ENCODE measurements around the gene NCOR2. TPM values are rescaled to one million over a fixed set of nuclear protein-coding genes. Genes with fewer than 3 reads are reported as not detected.

Gene NCOR2
- total RNA-seq, 2 donors from 2014 or later, result 137 to 148 TPM

DNA sequence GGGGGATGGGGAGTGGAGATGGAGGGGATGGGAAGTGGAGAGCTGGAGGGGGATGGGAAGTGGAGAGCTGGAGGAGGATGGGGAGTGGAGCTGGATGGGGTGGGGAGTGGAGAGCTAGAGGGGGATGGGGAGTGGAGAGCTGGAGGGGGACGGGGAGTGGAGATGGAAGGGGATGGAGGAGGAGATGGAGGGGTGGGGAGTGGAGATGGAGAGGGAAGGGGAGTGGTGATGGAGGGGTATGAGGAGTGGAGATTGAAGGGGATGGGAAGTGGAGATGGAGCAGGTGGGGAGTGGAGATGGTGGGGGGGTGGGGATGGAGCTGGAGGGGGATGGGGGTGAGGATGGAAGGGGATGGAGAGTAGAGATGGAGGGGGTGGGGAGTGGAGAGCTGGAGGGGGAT, 26.1 kb downstream of the NCOR2 start:
- Histone ChIP-seq H3K9ac (ENCODE audit: low read depth in 2 of 2, low read length in 2 of 2) (no peak overlapping the region), H3K27ac (no peak overlapping the region), H3K36me3 (no peaks in the 10 kb centered on the region), H3K4me1 (peaks cover 22% of the 10 kb centered on the region), H3K9me3 (no peaks in the 10 kb centered on the region), H3K4me3 (no peak overlapping the region), H3K27me3 (no peaks in the 10 kb centered on the region)
- no peak for DNase-seq
- TF ChIP-seq, protein P1, sequence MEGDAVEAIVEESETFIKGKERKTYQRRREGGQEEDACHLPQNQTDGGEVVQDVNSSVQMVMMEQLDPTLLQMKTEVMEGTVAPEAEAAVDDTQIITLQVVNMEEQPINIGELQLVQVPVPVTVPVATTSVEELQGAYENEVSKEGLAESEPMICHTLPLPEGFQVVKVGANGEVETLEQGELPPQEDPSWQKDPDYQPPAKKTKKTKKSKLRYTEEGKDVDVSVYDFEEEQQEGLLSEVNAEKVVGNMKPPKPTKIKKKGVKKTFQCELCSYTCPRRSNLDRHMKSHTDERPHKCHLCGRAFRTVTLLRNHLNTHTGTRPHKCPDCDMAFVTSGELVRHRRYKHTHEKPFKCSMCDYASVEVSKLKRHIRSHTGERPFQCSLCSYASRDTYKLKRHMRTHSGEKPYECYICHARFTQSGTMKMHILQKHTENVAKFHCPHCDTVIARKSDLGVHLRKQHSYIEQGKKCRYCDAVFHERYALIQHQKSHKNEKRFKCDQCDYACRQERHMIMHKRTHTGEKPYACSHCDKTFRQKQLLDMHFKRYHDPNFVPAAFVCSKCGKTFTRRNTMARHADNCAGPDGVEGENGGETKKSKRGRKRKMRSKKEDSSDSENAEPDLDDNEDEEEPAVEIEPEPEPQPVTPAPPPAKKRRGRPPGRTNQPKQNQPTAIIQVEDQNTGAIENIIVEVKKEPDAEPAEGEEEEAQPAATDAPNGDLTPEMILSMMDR (IDR thresholded peaks at IDR 0.05), result no peak
- intact Hi-C loops (cut with DNase I), result no loop called here

DNA sequence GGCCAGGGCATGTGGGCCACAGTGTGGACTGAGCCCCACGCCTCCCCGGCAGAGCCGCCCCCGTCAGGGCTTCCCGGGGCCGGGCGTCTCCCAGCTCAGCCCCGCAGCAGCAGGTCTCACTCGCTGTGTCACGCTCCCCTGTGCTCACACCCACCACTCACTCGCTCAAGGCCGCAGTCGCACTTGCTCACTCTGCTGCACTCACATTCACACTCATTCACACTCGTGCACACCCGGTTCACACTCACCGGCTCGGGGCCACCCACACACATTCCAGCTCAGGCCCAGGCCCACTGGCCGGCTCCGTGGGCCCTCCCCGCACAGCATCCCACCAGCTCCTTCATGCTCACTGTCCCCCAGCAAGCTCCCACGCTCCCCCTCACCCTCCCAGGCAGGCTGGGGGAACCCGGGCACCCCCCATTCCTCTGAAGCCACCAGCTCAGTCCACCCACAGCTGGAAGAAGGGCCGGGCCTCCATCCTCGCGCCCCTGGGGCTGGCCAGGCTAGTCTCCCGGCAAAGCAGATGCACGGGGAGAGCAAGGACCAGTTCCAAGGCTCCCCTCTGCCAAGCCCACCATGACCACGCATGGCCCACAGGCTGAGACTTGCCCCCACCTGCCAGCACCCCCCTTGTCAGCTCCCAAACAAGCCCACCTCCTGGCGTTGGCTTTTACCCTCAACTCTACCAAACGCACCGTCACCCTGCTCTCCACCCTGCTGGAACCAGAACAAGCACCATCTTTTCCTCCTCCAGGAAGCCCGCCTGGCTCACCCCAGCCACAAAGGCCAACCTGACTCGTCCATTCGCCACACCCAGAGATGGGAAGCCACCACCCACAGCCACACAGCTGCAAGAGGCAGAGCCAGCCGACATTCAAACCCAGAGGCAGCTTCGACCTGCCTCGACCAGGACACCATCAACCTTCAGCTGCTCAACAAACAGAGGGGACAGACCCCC, 28.0 kb downstream of the NCOR2 start:
- no peak for DNase-seq
- Histone ChIP-seq H3K9ac (ENCODE audit: low read depth in 2 of 2, low read length in 2 of 2) (no peak overlapping the region), H3K27me3 (no peaks in the 10 kb centered on the region), H3K9me3 (no peaks in the 10 kb centered on the region), H3K27ac (no peak overlapping the region), H3K4me3 (no peak overlapping the region), H3K4me1 (peaks cover 22% of the 10 kb centered on the region), H3K36me3 (no peaks in the 10 kb centered on the region)
- intact Hi-C loops (cut with DNase I), result no loop called here
- TF ChIP-seq, protein P1 (IDR thresholded peaks at IDR 0.05), result no peak

DNA sequence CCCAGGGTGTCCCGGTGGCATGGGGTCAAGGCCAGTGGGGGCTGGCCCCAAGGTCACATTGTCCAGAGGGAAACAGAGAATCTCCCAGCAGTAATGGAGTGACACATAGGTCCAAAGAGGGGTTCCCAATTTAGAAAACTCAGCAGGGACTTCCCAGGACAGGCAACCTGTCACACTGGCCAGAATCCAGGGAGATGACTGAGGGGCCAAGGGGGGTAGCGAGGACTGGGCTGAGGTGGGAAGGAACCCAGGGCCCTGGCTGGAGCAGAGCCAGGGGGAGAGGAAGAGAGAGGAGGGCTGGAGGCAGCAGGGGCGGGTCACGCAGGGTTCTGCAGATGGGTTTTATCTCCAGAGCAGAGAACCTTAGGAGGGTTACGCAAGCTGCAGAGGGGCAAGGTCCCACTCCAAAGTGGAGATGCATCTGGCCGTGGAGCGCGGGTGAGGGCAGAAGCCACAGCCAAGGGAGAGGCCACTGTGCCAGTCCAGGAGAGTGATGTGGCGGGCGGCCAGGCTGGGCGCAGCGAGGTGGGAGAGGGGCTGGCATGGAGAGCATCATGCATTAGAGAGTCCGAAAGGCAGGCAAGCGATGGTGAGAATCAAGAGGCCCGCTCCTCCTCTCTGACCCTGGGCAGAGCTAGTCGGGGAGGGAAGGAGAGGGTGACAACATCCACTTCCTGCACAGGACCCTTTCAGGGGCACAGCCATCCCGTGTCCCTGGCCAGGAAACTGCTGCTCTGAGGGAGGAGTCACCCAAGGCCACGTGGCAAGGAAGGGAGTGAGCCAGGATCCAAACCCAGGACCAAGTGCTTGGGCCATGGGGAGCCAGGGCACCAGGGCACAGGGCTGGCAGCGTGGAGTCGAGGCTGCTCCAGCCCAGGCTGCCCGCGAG, 29.0 kb downstream of the NCOR2 start:
- Histone ChIP-seq H3K36me3 (no peaks in the 10 kb centered on the region), H3K4me3 (no peak overlapping the region), H3K27ac (no peak overlapping the region), H3K9me3 (no peaks in the 10 kb centered on the region), H3K9ac (ENCODE audit: low read depth in 2 of 2, low read length in 2 of 2) (no peak overlapping the region), H3K4me1 (peaks cover 13% of the 10 kb centered on the region), H3K27me3 (no peaks in the 10 kb centered on the region)
- no peak for DNase-seq
- intact Hi-C loops (cut with DNase I), result no loop called here
- TF ChIP-seq, protein P1 (IDR thresholded peaks at IDR 0.05), result no peak

DNA sequence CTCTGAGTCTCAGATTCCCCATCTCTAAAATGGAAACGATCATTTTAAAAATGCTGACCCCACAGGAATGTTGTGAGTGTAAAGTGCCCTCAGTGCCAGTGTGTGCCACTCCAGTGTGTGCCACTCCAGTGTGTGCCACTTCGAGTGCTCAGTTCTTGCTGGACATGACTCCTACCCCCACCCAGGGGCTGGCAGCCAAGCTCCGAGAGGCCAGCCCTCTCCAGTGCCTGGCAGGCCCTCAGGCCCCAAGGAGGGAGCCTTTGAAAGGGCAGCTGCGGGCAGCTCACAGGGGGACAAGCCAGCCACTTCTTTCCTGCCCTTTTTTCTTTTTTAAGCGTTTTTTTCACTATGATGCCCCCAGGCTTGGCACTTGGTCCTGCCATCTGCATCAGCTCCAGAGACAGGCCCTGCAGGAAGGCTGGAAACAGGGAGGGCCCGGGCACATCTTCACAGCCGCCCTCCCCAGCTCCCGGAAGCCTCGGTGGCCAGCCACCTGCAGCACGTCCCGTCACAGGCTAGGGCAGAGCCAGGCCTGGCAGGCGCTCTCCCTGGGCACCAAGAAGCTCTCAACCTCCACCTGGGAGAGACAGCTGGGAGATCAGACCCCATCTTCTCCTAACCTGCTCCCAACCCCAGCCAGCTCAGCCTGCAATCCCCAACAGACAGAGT, 29.8 kb downstream of the NCOR2 start:
- no peaks in the 10 kb centered on the region for H3K27me3 ChIP-seq
- H3K4me1 ChIP-seq, result peaks cover 6% of the 10 kb centered on the region
- intact Hi-C loops (cut with DNase I), result no loop called here
- H3K4me3 ChIP-seq, result no peak overlapping the region
- H3K9ac ChIP-seq (ENCODE audit: low read depth in 2 of 2, low read length in 2 of 2), result no peak overlapping the region
- H3K9me3 ChIP-seq, result no peaks in the 10 kb centered on the region
- H3K27ac ChIP-seq, result no peak overlapping the region
- DNase-seq, result no peak
- TF ChIP-seq, protein P1 (IDR thresholded peaks at IDR 0.05), result no peak
- H3K36me3 ChIP-seq, result no peaks in the 10 kb centered on the region

DNA sequence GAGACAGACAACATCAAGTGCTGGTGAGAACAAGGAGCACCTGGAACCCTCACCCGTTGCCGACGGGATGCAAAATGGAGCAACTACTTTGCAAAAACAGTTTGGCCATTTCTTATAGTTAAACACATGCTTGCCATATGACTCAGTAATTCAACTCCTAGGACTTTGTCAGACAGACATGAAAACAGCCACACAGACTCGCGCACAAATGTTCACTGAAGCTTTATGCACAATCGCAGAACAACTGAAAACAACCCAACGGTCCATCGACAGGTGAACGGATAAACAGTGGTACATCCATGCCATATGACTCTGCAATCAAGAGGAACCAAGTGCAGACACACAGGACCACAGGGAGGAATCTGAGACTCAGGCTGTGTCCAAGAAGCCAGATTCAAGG, 30.8 kb downstream of the NCOR2 start:
- Histone ChIP-seq H3K9me3 (no peaks in the 10 kb centered on the region), H3K4me3 (no peak overlapping the region), H3K9ac (ENCODE audit: low read depth in 2 of 2, low read length in 2 of 2) (no peak overlapping the region), H3K27me3 (no peaks in the 10 kb centered on the region), H3K27ac (no peak overlapping the region), H3K36me3 (no peaks in the 10 kb centered on the region), H3K4me1 (no peaks in the 10 kb centered on the region)
- TF ChIP-seq, protein P1 (IDR thresholded peaks at IDR 0.05), result no peak
- intact Hi-C loops (cut with DNase I), result no loop called here
- DNase-seq, result no peak

All from colonic mucosa (tissue), 4 donors.